ENCODE data around the gene ZSCAN9. TPM values are rescaled to one million over a fixed set of nuclear protein-coding genes. Genes with fewer than 3 reads are reported as not detected.

The ZSCAN9 gene
- total and polyA plus RNA-seq, 2 of the 13 experiments (the other 11 are each of a cell fraction or from before 2014, with no cell fraction given) = 14.6 to 17.8 TPM

- BruUV-seq (replicated peaks) = no TSS peak
- Histone ChIP-seq H3K4me2 (ENCODE audit: low read depth, low read length) (no peak overlapping the region), H4K20me1 (ENCODE audit: insufficient read depth, low read length) (no peaks in the 10 kb centered on the region), H3K79me2 (ENCODE audit: insufficient read depth, low read length) (no peaks in the 10 kb centered on the region), H3K4me3 (replicated peaks in 1 of 3; ENCODE audit: insufficient read depth in 1 of 3, low read depth in 2 of 3, low read length in 3 of 3) (no peak overlapping the region), H3K36me3 (replicated peaks in 1 of 2; ENCODE audit: control insufficient read depth in 1 of 2, insufficient read depth in 2 of 2, low read length in 2 of 2) (no peaks in the 10 kb centered on the region), H3K9ac (ENCODE audit: insufficient read depth, low read depth, low read length) (no peak overlapping the region), H3K27ac (ENCODE audit: extremely low read length, insufficient read depth, low read length) (no peak overlapping the region), H2AFZ (ENCODE audit: low read length) (no peak overlapping the region), H3K9me3 (ENCODE audit: low read length) (no peaks in the 10 kb centered on the region), H3K27me3 (ENCODE audit: control insufficient read depth in 1 of 2, insufficient read depth in 2 of 2, low read length in 2 of 2) (peaks cover 10 to 40% of the 10 kb centered on the region in 2 experiments), H3K4me1 (ENCODE audit: insufficient read depth, low read length) (peaks cover 16% of the 10 kb centered on the region)
- in situ Hi-C loops (cut with HindIII; ENCODE audit: extremely low pct_ligation_motif_present, low pct_unique_long_range_greater_than_20kb) = no loop called here
- intact Hi-C loops (cut with micrococcal nuclease; ENCODE audit: unreplicated experiment) = no loop called here
- 0% methylated on average over 1 of the region's 1 CpG for WGBS (ENCODE audit: low lambda C conversion rate)
- CTCF ChIA-PET (ENCODE audit: low intra/inter-chr PET ratio, low total read pairs) = no interaction called here
- FAIRE-seq (no peak), DNase-seq (ENCODE audit: low spot score) (no peak), ATAC-seq (no peak)
- no peak for TF ChIP-seq CBX5 (CRISPR knock-in tag; IDR thresholded peaks at IDR 0.05; ENCODE audit: borderline replicate concordance)
- peak; percentile 47; the same call in 1 of the 2 replicates for TF ChIP-seq CEBPG (CRISPR knock-in tag; IDR thresholded peaks at IDR 0.05)
- peak; percentile 86 for TF ChIP-seq CEBPB (IDR thresholded peaks at IDR 0.05; ENCODE audit: borderline replicate concordance, low read depth, low read length)
- POLR2A ChIA-PET = interaction anchor here (1.0 to 1.7 kb wide), 2 partner anchors 13 to 64 kb away, joined by 3 to 9 read pairs; partner anchors contain the start of gene ZKSCAN8
Observed at GRCh38 chr6:28205879-28206278, 19.2 kb upstream of the ZSCAN9 start.

- Histone ChIP-seq H3K9ac (ENCODE audit: insufficient read depth, low read depth, low read length) (no peak overlapping the region), H3K36me3 (replicated peaks in 1 of 2; ENCODE audit: control insufficient read depth in 1 of 2, insufficient read depth in 2 of 2, low read length in 2 of 2) (no peaks in the 10 kb centered on the region), H3K4me1 (ENCODE audit: insufficient read depth, low read length) (peaks cover 17% of the 10 kb centered on the region), H3K27me3 (ENCODE audit: control insufficient read depth in 1 of 2, insufficient read depth in 2 of 2, low read length in 2 of 2) (peaks cover 10 to 40% of the 10 kb centered on the region in 2 experiments), H4K20me1 (ENCODE audit: insufficient read depth, low read length) (no peaks in the 10 kb centered on the region), H3K4me3 (replicated peaks in 1 of 3; ENCODE audit: insufficient read depth in 1 of 3, low read depth in 2 of 3, low read length in 3 of 3) (no peak overlapping the region), H3K9me3 (ENCODE audit: low read length) (no peaks in the 10 kb centered on the region), H2AFZ (ENCODE audit: low read length) (no peak overlapping the region), H3K4me2 (ENCODE audit: low read depth, low read length) (no peak overlapping the region), H3K79me2 (ENCODE audit: insufficient read depth, low read length) (no peaks in the 10 kb centered on the region), H3K27ac (ENCODE audit: extremely low read length, insufficient read depth, low read length) (no peak overlapping the region)
- ATAC-seq (no peak), FAIRE-seq (no peak), DNase-seq (ENCODE audit: low spot score) (no peak)
- ChIA-PET CTCF (ENCODE audit: low intra/inter-chr PET ratio, low total read pairs) (no interaction called here), POLR2A (interaction anchor here (1.0 to 1.7 kb wide), 3 partner anchors 12 to 69 kb away, joined by 3 to 9 read pairs (median 3); partner anchors contain the start of gene ZKSCAN8)
- no TSS peak for BruUV-seq (replicated peaks)
- intact Hi-C loops (cut with micrococcal nuclease; ENCODE audit: unreplicated experiment) = no loop called here
- in situ Hi-C loops (cut with HindIII; ENCODE audit: extremely low pct_ligation_motif_present, low pct_unique_long_range_greater_than_20kb) = no loop called here
- WGBS (ENCODE audit: low lambda C conversion rate) = 71% methylated on average over 3 of the region's 3 CpGs
- TF ChIP-seq ZNF446 (CRISPR knock-in tag; IDR thresholded peaks at IDR 0.05) = no peak
- TF ChIP-seq KLF9 (CRISPR knock-in tag; IDR thresholded peaks at IDR 0.05; ENCODE audit: low read depth) = no peak
- no peak for TF ChIP-seq ZNF407 (CRISPR knock-in tag; IDR thresholded peaks at IDR 0.05; ENCODE audit: not compliant biosample characterization)
- TF ChIP-seq, protein P1, sequence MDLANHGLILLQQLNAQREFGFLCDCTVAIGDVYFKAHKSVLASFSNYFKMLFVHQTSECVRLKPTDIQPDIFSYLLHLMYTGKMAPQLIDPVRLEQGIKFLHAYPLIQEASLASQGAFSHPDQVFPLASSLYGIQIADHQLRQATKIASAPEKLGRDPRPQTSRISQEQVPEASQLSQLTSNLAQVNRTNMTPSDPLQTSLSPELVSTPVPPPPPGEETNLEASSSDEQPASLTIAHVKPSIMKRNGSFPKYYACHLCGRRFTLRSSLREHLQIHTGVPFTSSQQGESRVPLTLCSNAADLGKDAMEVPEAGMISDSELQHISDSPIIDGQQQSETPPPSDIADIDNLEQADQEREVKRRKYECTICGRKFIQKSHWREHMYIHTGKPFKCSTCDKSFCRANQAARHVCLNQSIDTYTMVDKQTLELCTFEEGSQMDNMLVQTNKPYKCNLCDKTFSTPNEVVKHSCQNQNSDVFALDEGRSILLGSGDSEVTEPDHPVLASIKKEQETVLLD (CRISPR knock-in tag; IDR thresholded peaks at IDR 0.05; ENCODE audit: low read depth) = no peak
- no peak for TF ChIP-seq YEATS2 (CRISPR knock-in tag; IDR thresholded peaks at IDR 0.05; ENCODE audit: borderline replicate concordance)
Observed at GRCh38 chr6:28206527-28206926, 18.5 kb upstream of the ZSCAN9 start.
